GM19099 (cell line): ENCODE measurements around the gene KIRREL1.

Experiments used
- POLR2A ChIP-seq: IDR thresholded peaks from 3 replicates; pipeline ENCODE4 v1.6.1; 2011; ENCODE audit warnings: low read depth; ENCODE audit not compliant: insufficient read length; ENCODE audit errors: extremely low read depth

Gene KIRREL1

GRCh38 chr1:157993918-157994605, 617 bp downstream of the KIRREL1 start:
- no peak for TF ChIP-seq POLR2A

GRCh38 chr1:157994704-157995582, 1.5 kb downstream of the KIRREL1 start:
- no peak for TF ChIP-seq POLR2A

GRCh38 chr1:157995583-157996169, 2.2 kb downstream of the KIRREL1 start:
- no peak for TF ChIP-seq POLR2A

GRCh38 chr1:157996433-157996832, 3.0 kb downstream of the KIRREL1 start:
- no peak for TF ChIP-seq POLR2A

GRCh38 chr1:158000507-158000906, 7.1 kb downstream of the KIRREL1 start:
- TF ChIP-seq POLR2A: no peak

- no peak for TF ChIP-seq POLR2A
Measured at GRCh38 chr1:158002022-158002630, 8.7 kb downstream of the KIRREL1 start.

- TF ChIP-seq POLR2A: no peak
Measured at GRCh38 chr1:158002631-158003405, 9.4 kb downstream of the KIRREL1 start.

GRCh38 chr1:158003406-158003800, 10.0 kb downstream of the KIRREL1 start:
- no peak for TF ChIP-seq POLR2A

- TF ChIP-seq POLR2A: no peak
Measured at GRCh38 chr1:158005224-158005623, 11.8 kb downstream of the KIRREL1 start.

- TF ChIP-seq POLR2A: no peak
Measured at GRCh38 chr1:158007180-158007579, 13.7 kb downstream of the KIRREL1 start.

- no peak for TF ChIP-seq POLR2A
Measured at GRCh38 chr1:158007667-158008386, 14.4 kb downstream of the KIRREL1 start.

GRCh38 chr1:158008630-158009029, 15.2 kb downstream of the KIRREL1 start:
- TF ChIP-seq POLR2A: no peak

- TF ChIP-seq POLR2A: no peak
Measured at GRCh38 chr1:158011714-158012113, 18.3 kb downstream of the KIRREL1 start.
